ENCODE results near the gene MET. TPM values are rescaled to one million over a fixed set of nuclear protein-coding genes. Genes with fewer than 3 reads are reported as not detected.

Gene MET
- total and polyA plus RNA-seq, 10 of the 15 experiments (the other 5 are each of a cell fraction or from before 2014, with no cell fraction given), result 0.01 to 0.21 TPM; not detected in 8

- no peak for TF ChIP-seq CTCF (IDR thresholded peaks at IDR 0.05 in 2 of 3, conservative IDR thresholded peaks at IDR 0.05 in 1 of 3; ENCODE audit: control insufficient read depth in 2 of 3, extremely low read depth in 1 of 3, insufficient read depth in 1 of 3, low read depth in 3 of 3, low read length in 3 of 3)
- no peak for TF ChIP-seq IKZF2 (IDR thresholded peaks at IDR 0.05)
- no peak for TF ChIP-seq POLR2A (IDR thresholded peaks at IDR 0.05; ENCODE audit: low read depth, low read length)
- TF ChIP-seq HDAC2 (IDR thresholded peaks at IDR 0.05), result no peak
- no peak for TF ChIP-seq DPF2 (IDR thresholded peaks at IDR 0.05)
- no peak for TF ChIP-seq TCF3 (IDR thresholded peaks at IDR 0.05; ENCODE audit: borderline replicate concordance, insufficient read depth, low read depth, low read length)
- TF ChIP-seq CHD1 (IDR thresholded peaks at IDR 0.05; ENCODE audit: low read depth, low read length), result no peak
- no peak for TF ChIP-seq YBX1 (IDR thresholded peaks at IDR 0.05)
- TF ChIP-seq RBBP5 (conservative IDR thresholded peaks at IDR 0.05), result no peak
- TF ChIP-seq MEF2B (IDR thresholded peaks at IDR 0.05; ENCODE audit: partially characterized antibody, poor library complexity, severe bottlenecking), result no peak
Measured at GRCh38 chr7:116724560-116725231, 52.7 kb downstream of the MET start (continued).

DNA sequence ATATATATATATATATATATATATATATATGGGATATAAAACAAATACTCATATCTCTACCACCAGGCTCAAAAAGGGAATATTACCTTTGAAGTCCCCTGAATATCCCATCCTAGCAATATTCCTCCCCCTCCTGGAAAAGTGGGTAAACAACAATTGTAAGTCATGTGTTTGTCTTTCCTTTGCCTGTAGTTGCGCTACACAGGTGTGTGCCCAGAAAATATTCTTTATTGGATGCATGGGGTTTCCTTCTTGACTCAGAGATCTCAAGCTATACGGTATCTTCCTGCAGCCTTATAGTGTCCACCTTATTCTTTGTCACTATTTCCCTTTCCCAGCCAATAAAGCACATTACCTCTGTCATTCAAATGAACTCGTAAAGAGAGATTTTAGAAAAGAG, 54.2 kb downstream of the MET start:
- intact Hi-C loops (cut with micrococcal nuclease; ENCODE audit: unreplicated experiment), result no loop called here
- no peak overlapping the region for H2AFZ ChIP-seq (ENCODE audit: control insufficient read depth, low read depth, low read length)
- no peak for DNase-seq (ENCODE audit: low read depth, low spot score)
- H4K20me1 ChIP-seq (ENCODE audit: control insufficient read depth, insufficient read depth), result no peaks in the 10 kb centered on the region
- H3K9ac ChIP-seq (ENCODE audit: control insufficient read depth, insufficient read depth, low read length), result no peak overlapping the region
- ATAC-seq, result no peak
- no peak overlapping the region for H3K4me2 ChIP-seq (ENCODE audit: control insufficient read depth, insufficient read depth)
- ChIA-PET RAD21 (ENCODE audit: unreplicated experiment) (no interaction called here), CTCF (no interaction called here), SMC1A (ENCODE audit: uncharacterized antibody, unreplicated experiment) (interaction anchor here (0.8 kb wide), 1 partner anchor 89 kb away, joined by 3 read pairs; no protein-coding TSS in a partner anchor), POLR2A (no interaction called here)
- H3K27me3 ChIP-seq (replicated peaks in 1 of 2; ENCODE audit: control insufficient read depth in 2 of 2, insufficient read depth in 2 of 2, low read length in 1 of 2), result peaks cover 1 to 10% of the 10 kb centered on the region in 2 experiments; a peak in 3 of 4 replicates
- in situ Hi-C loops (cut with MboI), result no loop called here
- H3K27ac ChIP-seq (ENCODE audit: control insufficient read depth, insufficient read depth), result no peak overlapping the region
- no peaks in the 10 kb centered on the region for H3K79me2 ChIP-seq (ENCODE audit: control insufficient read depth, insufficient read depth, low read length)
- no peak overlapping the region for H3K4me3 ChIP-seq
- WGBS (ENCODE audit: insufficient coverage, insufficient replicate concordance, low lambda C conversion rate, missing lambda C conversion rate), result 51% methylated on average over 3 of the region's 3 CpGs
- TF ChIP-seq DPF2 (IDR thresholded peaks at IDR 0.05), result no peak
- no TSS peak for BruUV-seq (replicated peaks)
- no peaks in the 10 kb centered on the region for H3K4me1 ChIP-seq (ENCODE audit: control insufficient read depth, insufficient read depth, low read length)
- H3K9me3 ChIP-seq (replicated peaks; ENCODE audit: control insufficient read depth, insufficient read depth, low read length), result no peaks in the 10 kb centered on the region
- no peak for FAIRE-seq
- H3K36me3 ChIP-seq (ENCODE audit: control insufficient read depth in 2 of 2, insufficient read depth in 2 of 2, low read length in 1 of 2), result no peaks in the 10 kb centered on the region
